ENCODE measurements around the gene IFNK.

DNA sequence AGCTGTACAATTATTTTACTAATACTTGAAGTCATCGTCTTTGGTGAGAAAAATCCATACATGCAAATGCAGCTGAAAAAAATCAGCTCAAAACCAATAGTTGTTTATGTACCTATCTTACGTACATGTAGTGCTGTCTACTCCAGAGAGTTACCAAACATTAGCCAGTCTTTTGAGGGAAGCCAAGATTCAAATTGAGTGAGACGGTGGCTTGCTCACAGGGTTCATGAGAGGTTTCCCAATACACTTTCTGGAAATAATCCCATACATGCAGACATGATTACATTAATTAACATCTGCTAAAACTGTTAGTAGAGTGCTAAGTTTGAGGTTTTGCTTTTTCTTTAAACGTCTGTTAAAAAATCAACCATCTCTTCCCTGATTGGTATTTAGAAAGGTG lies 46.9 kb downstream of the IFNK start:
- TF ChIP-seq, protein P1, sequence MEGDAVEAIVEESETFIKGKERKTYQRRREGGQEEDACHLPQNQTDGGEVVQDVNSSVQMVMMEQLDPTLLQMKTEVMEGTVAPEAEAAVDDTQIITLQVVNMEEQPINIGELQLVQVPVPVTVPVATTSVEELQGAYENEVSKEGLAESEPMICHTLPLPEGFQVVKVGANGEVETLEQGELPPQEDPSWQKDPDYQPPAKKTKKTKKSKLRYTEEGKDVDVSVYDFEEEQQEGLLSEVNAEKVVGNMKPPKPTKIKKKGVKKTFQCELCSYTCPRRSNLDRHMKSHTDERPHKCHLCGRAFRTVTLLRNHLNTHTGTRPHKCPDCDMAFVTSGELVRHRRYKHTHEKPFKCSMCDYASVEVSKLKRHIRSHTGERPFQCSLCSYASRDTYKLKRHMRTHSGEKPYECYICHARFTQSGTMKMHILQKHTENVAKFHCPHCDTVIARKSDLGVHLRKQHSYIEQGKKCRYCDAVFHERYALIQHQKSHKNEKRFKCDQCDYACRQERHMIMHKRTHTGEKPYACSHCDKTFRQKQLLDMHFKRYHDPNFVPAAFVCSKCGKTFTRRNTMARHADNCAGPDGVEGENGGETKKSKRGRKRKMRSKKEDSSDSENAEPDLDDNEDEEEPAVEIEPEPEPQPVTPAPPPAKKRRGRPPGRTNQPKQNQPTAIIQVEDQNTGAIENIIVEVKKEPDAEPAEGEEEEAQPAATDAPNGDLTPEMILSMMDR (IDR thresholded peaks at IDR 0.05 in 8 of 11, conservative IDR thresholded peaks at IDR 0.05 in 3 of 11) = no peak
- TF ChIP-seq POLR2AphosphoS5 (IDR thresholded peaks at IDR 0.05) = no peak

Measured in spleen (tissue), 7 donors.